GM19468 (cell line): Measurements from ENCODE around the gene STARD13.

Experiments
- ATAC-seq: cut with Tn5 transposase; IDR thresholded peaks from one replicate; pipeline ENCODE4 v1.9.1; 2021; ENCODE audit warnings: mild to moderate bottlenecking, moderate library complexity, moderate number of reproducible peaks; ENCODE audit not compliant: unreplicated experiment; ENCODE audit errors: extremely low read depth

The STARD13 gene

GRCh38 chr13:33072759-33073158, 212.8 kb downstream of the STARD13 start:
- no peak for ATAC-seq

GRCh38 chr13:33072282-33072681, 213.3 kb downstream of the STARD13 start:
- no peak for ATAC-seq

DNA sequence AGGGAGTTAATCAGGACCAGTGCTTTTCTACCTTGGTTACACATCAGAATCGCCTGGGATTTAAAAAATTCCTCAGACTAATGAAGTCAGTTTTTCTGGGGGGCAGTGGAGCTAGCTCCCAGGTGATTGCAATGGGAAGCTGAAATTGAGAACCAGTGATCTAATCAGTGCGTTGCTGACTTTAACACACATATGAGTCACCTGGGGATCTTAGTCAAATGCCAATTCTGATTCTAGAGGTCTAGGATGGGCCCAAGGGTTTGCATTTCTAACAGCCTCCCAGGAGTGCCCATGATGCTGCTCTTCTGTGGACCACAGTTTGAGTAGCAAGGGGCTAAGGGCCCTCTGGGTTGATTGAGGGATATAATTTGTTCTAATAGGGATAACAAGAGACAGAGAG, 214.8 kb downstream of the STARD13 start:
- ATAC-seq = no peak

GRCh38 chr13:33069365-33069764, 216.2 kb downstream of the STARD13 start:
- no peak for ATAC-seq

DNA sequence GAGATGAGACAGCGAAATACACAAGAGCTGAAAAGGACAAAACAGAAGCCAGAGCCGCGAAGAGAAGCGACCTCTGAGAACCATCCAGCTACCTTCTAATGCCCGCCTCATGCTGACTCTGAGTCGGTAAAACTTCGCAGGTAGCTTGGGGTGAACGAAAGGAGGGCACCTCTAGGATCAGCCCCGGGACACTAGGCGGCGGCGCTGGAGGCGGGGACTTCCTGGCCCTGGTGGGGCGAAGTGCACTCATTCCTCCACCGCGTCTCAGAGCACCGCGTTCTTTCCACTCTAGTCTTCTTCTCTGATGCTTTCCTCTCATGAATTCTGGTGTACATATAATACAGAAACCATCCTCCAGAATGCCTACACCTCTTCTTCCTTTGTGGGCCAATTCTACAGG, 219.2 kb downstream of the STARD13 start:
- ATAC-seq = no peak

DNA sequence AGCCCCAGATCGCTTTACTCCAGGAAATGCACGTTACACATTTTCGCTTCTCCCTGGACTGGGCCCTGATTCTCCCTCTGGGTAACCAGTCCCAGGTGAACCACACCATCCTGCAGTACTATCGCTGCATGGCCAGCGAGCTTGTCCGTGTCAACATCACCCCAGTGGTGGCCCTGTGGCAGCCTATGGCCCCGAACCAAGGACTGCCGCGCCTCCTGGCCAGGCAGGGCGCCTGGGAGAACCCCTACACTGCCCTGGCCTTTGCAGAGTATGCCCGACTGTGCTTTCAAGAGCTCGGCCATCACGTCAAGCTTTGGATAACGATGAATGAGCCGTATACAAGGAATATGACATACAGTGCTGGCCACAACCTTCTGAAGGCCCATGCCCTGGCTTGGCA, 224.7 kb downstream of the STARD13 start:
- ATAC-seq = no peak

GRCh38 chr13:33058776-33059327, 226.7 kb downstream of the STARD13 start:
- no peak for ATAC-seq

DNA sequence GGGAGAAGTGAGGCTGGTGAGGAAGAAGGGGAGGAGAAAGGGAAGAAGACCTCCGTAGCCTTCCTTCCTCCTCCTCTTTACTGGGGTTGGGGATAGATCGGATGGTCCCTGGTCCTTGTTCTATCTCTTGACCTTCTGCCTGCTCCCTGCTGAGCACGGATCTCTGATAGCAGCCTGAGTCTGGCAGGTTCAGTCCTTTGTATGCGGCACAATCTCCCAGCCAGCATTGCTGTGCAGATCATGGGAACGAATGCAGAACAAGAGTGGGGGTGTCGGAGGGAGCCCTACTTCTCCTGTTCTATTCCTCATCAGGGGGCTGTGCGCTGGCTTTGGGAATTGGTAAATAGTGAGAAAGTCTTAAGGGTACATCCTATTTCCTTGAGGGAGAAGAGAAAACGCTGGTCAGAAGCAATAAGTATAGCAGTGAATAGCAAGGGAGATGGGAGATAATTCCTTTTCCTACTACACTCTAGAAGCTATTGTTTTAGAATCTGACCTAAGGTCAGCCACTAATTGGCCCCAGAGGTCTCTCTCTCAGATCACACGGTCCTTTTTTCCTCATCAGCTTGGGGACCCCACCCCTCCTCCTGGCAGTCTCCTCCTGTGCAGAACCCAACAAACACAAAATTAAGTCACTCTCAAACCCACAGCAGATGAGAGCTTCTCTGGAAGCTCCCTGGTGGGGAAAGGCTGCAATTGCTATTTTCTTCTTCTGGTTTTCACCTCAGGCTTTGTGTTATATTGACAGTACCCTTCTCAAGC, 228.4 kb downstream of the STARD13 start:
- ATAC-seq = no peak

- no peak for ATAC-seq
Measured at GRCh38 chr13:33053397-33054066, 232.0 kb downstream of the STARD13 start.
